Neural progenitor cell (in vitro differentiated cells): ENCODE results near the gene LRRC26. TPM values are rescaled to one million over a fixed set of nuclear protein-coding genes. Genes with fewer than 3 reads are reported as not detected.
A peak's percentile ranks its signal among the peaks of the same experiment; 100 is the strongest.

Source experiments
- DNase-seq: peaks from one replicate; pipeline ENCODE4 v3.0.0-alpha.2; 2016; ENCODE audit warnings: low spot score
- H2AFZ ChIP-seq: fragments of 200-600 bp; sonication (generic); replicated peaks from 2 replicates; pipeline ENCODE4 v1.6.1; 2016; ENCODE audit warnings: antibody characterized with exemption
- H3F3A ChIP-seq: fragments of 200-600 bp; sonication (generic); 2 replicates; pipeline ENCODE4 v1.6.1; 2016; ENCODE audit warnings: antibody characterized with exemption, low read depth
- H3K27ac ChIP-seq: fragments of 200-600 bp; sonication (generic); 2 replicates; pipeline ENCODE4 v1.5.1; 2016; ENCODE audit warnings: mild to moderate bottlenecking
- H3K27me3 ChIP-seq: fragments of 200-600 bp; sonication (generic); 2 replicates; pipeline ENCODE4 v1.6.1; 2016; ENCODE audit warnings: mild to moderate bottlenecking, moderate library complexity
- H3K36me3 ChIP-seq: fragments of 200-600 bp; sonication (generic); 2 replicates; pipeline ENCODE4 v1.5.1; 2016
- H3K4me1 ChIP-seq: fragments of 200-600 bp; sonication (generic); 2 replicates; pipeline ENCODE4 v1.6.1; 2016; ENCODE audit warnings: mixed run types
- H3K4me2 ChIP-seq: fragments of 200-600 bp; sonication (generic); 2 replicates; pipeline ENCODE4 v1.6.1; 2016
- H3K4me3 ChIP-seq: fragments of 200-600 bp; sonication (generic); 2 replicates; pipeline ENCODE4 v1.5.1; 2016
- H3K79me2 ChIP-seq: fragments of 200-600 bp; sonication (generic); 2 replicates; pipeline ENCODE4 v1.6.1; 2016; ENCODE audit warnings: low read depth
- H3K9ac ChIP-seq: fragments of 200-600 bp; sonication (generic); 2 replicates; pipeline ENCODE4 v1.6.1; 2016
- H3K9me3 ChIP-seq: fragments of 200-600 bp; sonication (generic); 2 replicates; pipeline ENCODE4 v1.5.1; 2016; ENCODE audit warnings: low read depth
- H4K20me1 ChIP-seq: fragments of 200-600 bp; sonication (generic); 2 replicates; pipeline ENCODE4 v1.6.1; 2016; ENCODE audit warnings: low read depth
- H3K27ac Mint-ChIP-seq: 3 replicates; pipeline ENCODE4 v1.8.0; 2021; ENCODE audit warnings: mixed read lengths
- H3K27me3 Mint-ChIP-seq: 2 replicates; pipeline ENCODE4 v1.8.0; 2022; ENCODE audit warnings: low read depth, mild to moderate bottlenecking, inconsistent platforms, moderate library complexity, mixed read lengths; ENCODE audit not compliant: insufficient read depth
- H3K36me3 Mint-ChIP-seq: 3 replicates; pipeline ENCODE4 v1.8.0; 2021; ENCODE audit warnings: mixed read lengths
- H3K4me1 Mint-ChIP-seq: 3 replicates; pipeline ENCODE4 v1.8.0; 2021; ENCODE audit warnings: mixed read lengths
- H3K4me3 Mint-ChIP-seq: 3 replicates; pipeline ENCODE4 v1.8.0; 2021; ENCODE audit warnings: mild to moderate bottlenecking, moderate library complexity, mixed read lengths
- H3K9me3 Mint-ChIP-seq: 3 replicates; pipeline ENCODE4 v1.8.0; 2020; ENCODE audit warnings: mixed read lengths
- EZH2 ChIP-seq: fragments of 200-600 bp; sonication (generic); IDR thresholded peaks from 2 replicates; pipeline ENCODE4 v1.6.1; 2017; ENCODE audit warnings: antibody characterized with exemption, mild to moderate bottlenecking, moderate library complexity
- EZH2phosphoT487 ChIP-seq: fragments of 200-600 bp; sonication (generic); IDR thresholded peaks from 2 replicates; pipeline ENCODE4 v1.6.1; 2017; ENCODE audit warnings: antibody characterized with exemption
- total RNA-seq: library from RNA; depleted of rRNA; stranded (reverse); fragments of >200 nt; gene quantifications from 2 replicates; pipeline ENCODE4 v1.2.3, GENCODE V29; 2015; ENCODE audit warnings: low replicate concordance
- TF ChIP-seq, protein P1 (sequence below): fragments of 200-600 bp; sonication (generic); IDR thresholded peaks from 2 replicates; pipeline ENCODE4 v1.5.1; 2017; ENCODE audit warnings: antibody characterized with exemption, mild to moderate bottlenecking

Gene LRRC26
- total RNA-seq, 1 donor from 2014 or later = not detected

DNA sequence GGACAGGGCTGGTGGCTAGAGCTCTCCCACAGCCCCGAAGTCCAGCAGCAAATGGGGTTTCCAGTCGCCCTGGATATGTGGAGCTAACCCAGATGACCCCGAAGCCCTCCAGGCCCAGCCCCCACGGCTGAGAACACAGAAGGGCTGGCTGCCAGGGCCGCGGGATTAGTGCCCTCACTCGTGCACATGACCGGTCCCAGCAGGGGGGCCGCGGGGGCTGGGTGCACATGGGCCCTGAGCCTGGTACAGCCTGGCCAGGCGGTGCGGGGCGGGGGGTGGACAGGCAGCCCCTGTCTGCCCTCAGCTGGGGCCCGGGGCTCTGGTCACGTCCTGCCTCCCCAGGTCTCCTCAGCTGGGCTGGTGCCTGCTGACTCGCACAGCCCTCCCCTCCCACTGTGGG lies 24.5 kb upstream of the LRRC26 start:
- Mint-ChIP-seq H3K36me3 (no peaks in the 10 kb centered on the region), H3K4me3 (no peak overlapping the region), H3K9me3 (no peaks in the 10 kb centered on the region), H3K4me1 (peaks cover 17% of the 10 kb centered on the region), H3K27me3 (peaks cover 4% of the 10 kb centered on the region), H3K27ac (no peak overlapping the region)
- Histone ChIP-seq H3K4me3 (no peak overlapping the region), H3K9ac (no peak overlapping the region), H3K27ac (no peak overlapping the region), H3K4me2 (peak overlapping the region; percentile 10), H2AFZ (no peak overlapping the region), H3K27me3 (peaks cover 1% of the 10 kb centered on the region), H3K9me3 (no peaks in the 10 kb centered on the region), H3K79me2 (peaks cover 20% of the 10 kb centered on the region), H3K36me3 (no peaks in the 10 kb centered on the region), H4K20me1 (peaks cover 72% of the 10 kb centered on the region), H3F3A (peaks cover 5% of the 10 kb centered on the region), H3K4me1 (peaks cover 2% of the 10 kb centered on the region)
- TF ChIP-seq EZH2phosphoT487 (no peak), EZH2 (no peak)
- TF ChIP-seq, protein P1, sequence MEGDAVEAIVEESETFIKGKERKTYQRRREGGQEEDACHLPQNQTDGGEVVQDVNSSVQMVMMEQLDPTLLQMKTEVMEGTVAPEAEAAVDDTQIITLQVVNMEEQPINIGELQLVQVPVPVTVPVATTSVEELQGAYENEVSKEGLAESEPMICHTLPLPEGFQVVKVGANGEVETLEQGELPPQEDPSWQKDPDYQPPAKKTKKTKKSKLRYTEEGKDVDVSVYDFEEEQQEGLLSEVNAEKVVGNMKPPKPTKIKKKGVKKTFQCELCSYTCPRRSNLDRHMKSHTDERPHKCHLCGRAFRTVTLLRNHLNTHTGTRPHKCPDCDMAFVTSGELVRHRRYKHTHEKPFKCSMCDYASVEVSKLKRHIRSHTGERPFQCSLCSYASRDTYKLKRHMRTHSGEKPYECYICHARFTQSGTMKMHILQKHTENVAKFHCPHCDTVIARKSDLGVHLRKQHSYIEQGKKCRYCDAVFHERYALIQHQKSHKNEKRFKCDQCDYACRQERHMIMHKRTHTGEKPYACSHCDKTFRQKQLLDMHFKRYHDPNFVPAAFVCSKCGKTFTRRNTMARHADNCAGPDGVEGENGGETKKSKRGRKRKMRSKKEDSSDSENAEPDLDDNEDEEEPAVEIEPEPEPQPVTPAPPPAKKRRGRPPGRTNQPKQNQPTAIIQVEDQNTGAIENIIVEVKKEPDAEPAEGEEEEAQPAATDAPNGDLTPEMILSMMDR = no peak
- peak; percentile 42 for DNase-seq

DNA sequence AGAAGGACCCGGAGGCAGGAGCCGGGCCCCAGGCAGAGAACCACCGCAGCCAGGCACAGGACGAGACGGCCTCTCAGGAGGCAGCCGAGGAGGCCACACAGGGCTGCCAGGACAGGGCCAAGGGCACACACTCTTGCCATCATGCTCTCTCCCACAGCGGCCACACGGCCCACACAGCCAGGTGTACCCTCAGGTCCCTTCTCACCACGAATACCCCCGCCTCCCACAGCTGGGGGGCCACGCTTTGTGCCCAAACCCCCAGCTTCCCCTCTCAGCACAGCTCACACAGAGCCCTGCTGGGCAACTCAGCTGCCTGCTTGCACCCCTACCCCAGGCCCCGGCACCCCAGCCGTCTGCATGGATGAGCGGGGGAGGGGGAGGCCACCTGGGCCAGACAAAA lies 23.9 kb upstream of the LRRC26 start:
- H3K4me3 Mint-ChIP-seq = no peak overlapping the region
- DNase-seq = no peak

DNA sequence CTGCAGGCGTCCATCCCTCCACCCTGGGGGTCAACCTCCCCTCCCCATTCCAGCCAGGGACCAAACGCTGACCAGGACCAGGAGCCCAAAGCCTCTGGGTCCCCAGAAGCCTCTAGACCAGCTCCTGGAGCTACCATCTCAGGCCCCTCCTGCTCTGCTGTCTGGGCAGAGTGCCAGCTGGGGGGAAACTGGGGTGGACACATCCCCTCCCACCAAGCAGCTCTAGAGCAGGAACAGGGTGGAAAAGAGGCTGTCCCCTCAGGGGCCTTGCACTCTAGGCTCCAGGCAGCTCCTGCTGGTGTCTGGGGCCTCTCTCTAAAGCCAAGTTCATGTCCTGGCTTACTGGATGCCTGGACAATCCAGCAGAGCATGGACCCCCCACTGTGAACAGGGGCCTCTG lies 23.0 kb upstream of the LRRC26 start:
- peaks cover 9% of the 10 kb centered on the region for H3K79me2 ChIP-seq
- TF ChIP-seq EZH2phosphoT487 = no peak
- TF ChIP-seq EZH2 = no peak
- TF ChIP-seq, protein P1 = no peak

More for the DNA sequence above, 23.9 kb upstream of the LRRC26 start:
- H3K4me3 ChIP-seq = no peak overlapping the region
- no peak for TF ChIP-seq EZH2phosphoT487
- H3K27ac ChIP-seq = no peak overlapping the region
- no peak overlapping the region for H3K4me2 ChIP-seq
- Mint-ChIP-seq H3K27ac (no peak overlapping the region), H3K27me3 (peaks cover 4% of the 10 kb centered on the region), H3K36me3 (no peaks in the 10 kb centered on the region), H3K4me1 (peaks cover 22% of the 10 kb centered on the region), H3K9me3 (no peaks in the 10 kb centered on the region)
- no peak overlapping the region for H2AFZ ChIP-seq
- no peaks in the 10 kb centered on the region for H3K9me3 ChIP-seq
- H3K79me2 ChIP-seq = peaks cover 14% of the 10 kb centered on the region
- peaks cover 10% of the 10 kb centered on the region for H3F3A ChIP-seq
- H3K4me1 ChIP-seq = no peaks in the 10 kb centered on the region
- H3K27me3 ChIP-seq = no peaks in the 10 kb centered on the region
- H3K9ac ChIP-seq = no peak overlapping the region
- H4K20me1 ChIP-seq = peaks cover 72% of the 10 kb centered on the region
- H3K36me3 ChIP-seq = no peaks in the 10 kb centered on the region

DNA sequence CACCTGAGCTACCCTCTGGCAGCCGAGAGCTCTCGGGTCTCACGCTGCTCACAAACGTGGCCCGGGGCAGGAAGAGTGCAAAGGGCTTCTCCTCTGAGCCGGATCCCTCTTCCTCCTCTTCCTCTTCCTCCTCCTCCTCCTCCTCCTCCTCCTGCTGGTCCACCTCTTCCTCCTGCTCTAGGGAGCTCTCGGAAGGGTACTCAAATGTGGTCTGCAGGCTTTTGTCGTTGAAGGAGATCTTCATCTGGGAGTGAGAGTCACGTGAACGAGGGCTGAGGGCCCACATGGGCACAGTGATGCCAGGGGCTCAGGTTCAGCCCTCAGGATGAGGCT lies 22.6 kb upstream of the LRRC26 start:
- peaks cover 10% of the 10 kb centered on the region for H3F3A ChIP-seq
- H3K9me3 ChIP-seq = no peaks in the 10 kb centered on the region
- Mint-ChIP-seq H3K4me1 (peaks cover 26% of the 10 kb centered on the region), H3K27me3 (peaks cover 6% of the 10 kb centered on the region), H3K4me3 (no peak overlapping the region), H3K36me3 (no peaks in the 10 kb centered on the region), H3K9me3 (no peaks in the 10 kb centered on the region), H3K27ac (no peak overlapping the region)
- H3K9ac ChIP-seq = no peak overlapping the region
- no peak overlapping the region for H2AFZ ChIP-seq
- no peaks in the 10 kb centered on the region for H3K36me3 ChIP-seq
- peaks cover 9% of the 10 kb centered on the region for H3K79me2 ChIP-seq
- H3K27ac ChIP-seq = no peak overlapping the region
- no peaks in the 10 kb centered on the region for H3K27me3 ChIP-seq
- no peak for DNase-seq
- H3K4me3 ChIP-seq = no peak overlapping the region
- TF ChIP-seq EZH2 (no peak), EZH2phosphoT487 (no peak)
- TF ChIP-seq, protein P1 = no peak
- peaks cover 3% of the 10 kb centered on the region for H3K4me1 ChIP-seq
- no peak overlapping the region for H3K4me2 ChIP-seq
- H4K20me1 ChIP-seq = peaks cover 58% of the 10 kb centered on the region

More for the DNA sequence above, 23.0 kb upstream of the LRRC26 start:
- Mint-ChIP-seq H3K27me3 (peaks cover 6% of the 10 kb centered on the region), H3K27ac (no peak overlapping the region), H3K4me3 (no peak overlapping the region), H3K36me3 (no peaks in the 10 kb centered on the region), H3K4me1 (peaks cover 22% of the 10 kb centered on the region), H3K9me3 (no peaks in the 10 kb centered on the region)
- Histone ChIP-seq H3F3A (peaks cover 10% of the 10 kb centered on the region), H2AFZ (no peak overlapping the region), H3K9ac (no peak overlapping the region), H3K4me1 (no peaks in the 10 kb centered on the region), H3K27ac (no peak overlapping the region), H3K36me3 (no peaks in the 10 kb centered on the region), H3K4me3 (no peak overlapping the region), H4K20me1 (peaks cover 63% of the 10 kb centered on the region), H3K27me3 (no peaks in the 10 kb centered on the region), H3K9me3 (no peaks in the 10 kb centered on the region), H3K4me2 (no peak overlapping the region)
- no peak for DNase-seq
